PC-3 (cell line): Measurements from ENCODE around the gene OMA1.

Experiments used
- CTCF ChIP-seq: fragments of 300-600 bp; sonication (generic); conservative IDR thresholded peaks from 2 replicates; pipeline ENCODE4 v1.5.1; 2017; ENCODE audit warnings: antibody characterized with exemption, low read depth, mild to moderate bottlenecking, low read length
- EZH2 ChIP-seq: fragments of 300-600 bp; sonication (generic); IDR thresholded peaks from one replicate; pipeline ENCODE4 v1.6.1; 2017; ENCODE audit warnings: antibody characterized with exemption, mild to moderate bottlenecking, low read length; ENCODE audit not compliant: unreplicated experiment
- EZH2phosphoT487 ChIP-seq: fragments of 300-600 bp; sonication (generic); IDR thresholded peaks from 2 replicates; pipeline ENCODE4 v1.6.1; 2018; ENCODE audit warnings: mild to moderate bottlenecking, antibody characterized with exemption, low read length, borderline replicate concordance

- TF ChIP-seq CTCF (no peak), EZH2 (no peak), EZH2phosphoT487 (no peak)
Observed at GRCh38 chr1:58588396-58588795, 41.9 kb upstream of the OMA1 start.
